HG03521 (cell line): Measurements from ENCODE around the gene ATOH7.

ENCODE experiments used
- ATAC-seq: cut with Tn5 transposase; IDR thresholded peaks from one replicate; pipeline ENCODE4 v1.9.1; 2021; ENCODE audit warnings: mild to moderate bottlenecking, moderate library complexity; ENCODE audit not compliant: unreplicated experiment

Gene ATOH7

DNA sequence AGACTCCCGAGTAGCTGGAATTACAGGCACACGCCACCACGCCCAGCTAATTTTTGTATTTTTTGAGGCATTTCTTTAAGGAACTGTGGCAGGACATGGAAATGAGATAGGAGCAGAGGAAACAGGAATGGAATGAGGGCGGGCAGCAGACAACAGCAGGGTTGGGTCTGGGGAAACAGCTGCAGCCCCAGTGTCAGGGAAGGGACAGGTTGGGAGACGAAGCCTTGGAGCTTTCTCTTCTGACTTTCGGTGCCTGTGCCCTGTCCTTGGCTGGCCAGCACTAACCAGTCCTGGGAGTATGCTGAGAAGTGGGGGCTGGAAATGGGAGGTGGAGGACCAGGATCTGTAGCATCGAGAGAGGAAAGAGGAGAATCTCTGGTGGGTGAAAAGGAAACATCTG is 47.4 kb downstream of the ATOH7 start:
- no peak for ATAC-seq
